ENCODE measurements around the gene SLC25A42.

SLC25A42 gene

DNA sequence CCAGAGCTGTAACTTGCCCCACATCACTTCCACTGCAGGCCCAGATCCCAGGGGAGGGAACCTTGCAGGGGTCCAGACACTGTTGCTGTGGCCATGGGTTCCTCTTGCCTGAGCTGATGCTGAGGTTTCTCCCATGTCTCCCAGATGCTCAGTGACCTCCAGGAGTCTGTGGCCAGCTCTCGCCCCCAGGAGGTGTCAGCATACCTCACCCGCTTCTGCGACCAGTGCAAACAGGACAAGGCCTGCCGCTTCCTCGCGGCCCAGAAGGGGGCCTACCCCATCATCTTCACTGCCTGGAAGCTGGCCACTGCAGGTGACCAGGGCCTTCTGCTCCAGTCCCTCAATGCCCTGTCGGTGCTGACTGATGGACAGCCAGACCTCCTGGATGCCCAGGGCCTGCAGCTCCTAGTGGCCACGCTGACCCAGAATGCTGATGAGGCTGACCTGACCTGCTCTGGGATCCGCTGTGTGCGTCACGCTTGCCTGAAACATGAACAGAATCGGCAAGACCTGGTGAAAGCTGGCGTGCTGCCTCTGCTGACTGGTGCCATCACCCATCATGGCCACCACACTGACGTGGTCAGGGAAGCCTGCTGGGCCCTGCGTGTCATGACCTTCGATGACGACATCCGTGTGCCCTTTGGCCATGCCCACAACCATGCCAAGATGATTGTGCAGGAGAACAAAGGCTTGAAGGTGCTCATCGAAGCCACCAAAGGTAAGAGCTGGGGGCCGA lies 12.1 kb upstream of the SLC25A42 start:
- DNase-seq (ENCODE audit: low read depth), result no peak

DNA sequence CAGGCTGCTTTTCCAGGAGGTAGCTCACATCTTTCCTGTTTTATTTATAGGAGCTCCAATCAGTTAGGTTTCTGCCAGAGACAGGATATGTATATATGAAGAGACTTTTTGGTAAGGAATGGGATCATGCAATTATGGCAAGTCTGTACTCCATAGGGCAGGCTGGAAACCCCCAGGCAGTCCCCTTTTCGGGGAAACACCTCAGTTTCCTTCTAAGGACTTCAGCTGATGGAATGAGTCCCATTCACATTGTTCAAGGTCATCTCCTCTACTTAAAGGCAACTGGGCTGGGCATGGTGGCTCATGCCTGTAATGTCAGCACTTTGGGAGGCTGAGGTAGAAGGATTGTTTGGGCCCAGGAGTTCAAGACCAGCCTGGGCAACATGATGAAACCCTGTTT lies 10.9 kb upstream of the SLC25A42 start:
- no peak for DNase-seq (ENCODE audit: low read depth)

DNA sequence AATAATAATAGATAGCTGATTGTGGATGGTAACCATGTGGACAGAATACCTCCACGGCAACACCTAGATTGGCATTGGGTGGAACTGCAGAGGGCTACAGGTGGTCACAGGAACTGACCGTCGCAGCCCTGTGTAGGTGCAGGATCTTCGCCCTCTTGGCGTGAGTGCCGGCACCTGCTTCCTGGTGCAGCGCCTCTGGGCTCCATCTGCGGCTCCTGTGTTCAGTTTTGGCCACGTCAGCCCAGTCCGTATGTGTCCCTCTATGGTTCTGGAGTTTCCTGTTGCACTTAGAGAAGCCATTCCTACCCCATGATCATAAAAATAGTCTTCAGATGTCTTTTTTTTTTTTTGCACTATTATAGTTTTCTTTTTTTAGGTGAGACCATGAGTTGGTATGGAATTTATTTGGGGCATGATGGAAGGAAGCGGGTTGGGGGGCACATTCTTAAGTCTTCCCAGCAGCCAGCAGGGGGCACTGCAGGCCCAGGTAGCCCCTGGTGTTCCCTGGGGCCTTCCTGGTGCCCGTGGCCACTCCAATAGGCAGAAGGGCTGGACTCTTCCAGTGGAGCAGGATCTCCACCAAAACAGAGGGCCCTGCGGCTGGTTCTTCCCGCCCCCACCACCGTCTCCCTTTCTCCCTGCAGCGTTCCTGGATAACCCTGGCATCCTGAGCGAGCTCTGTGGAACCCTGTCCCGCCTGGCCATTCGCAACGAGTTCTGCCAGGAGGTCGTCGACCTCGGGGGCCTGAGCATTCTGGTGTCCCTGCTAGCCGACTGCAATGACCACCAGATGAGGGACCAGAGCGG lies 10.1 kb upstream of the SLC25A42 start:
- peak; percentile 25 for DNase-seq (ENCODE audit: low read depth)

- DNase-seq (ENCODE audit: low read depth), result no peak
These were observed 9.4 kb upstream of the SLC25A42 start for GRCh38 chr19:19054315-19054938.

DNA sequence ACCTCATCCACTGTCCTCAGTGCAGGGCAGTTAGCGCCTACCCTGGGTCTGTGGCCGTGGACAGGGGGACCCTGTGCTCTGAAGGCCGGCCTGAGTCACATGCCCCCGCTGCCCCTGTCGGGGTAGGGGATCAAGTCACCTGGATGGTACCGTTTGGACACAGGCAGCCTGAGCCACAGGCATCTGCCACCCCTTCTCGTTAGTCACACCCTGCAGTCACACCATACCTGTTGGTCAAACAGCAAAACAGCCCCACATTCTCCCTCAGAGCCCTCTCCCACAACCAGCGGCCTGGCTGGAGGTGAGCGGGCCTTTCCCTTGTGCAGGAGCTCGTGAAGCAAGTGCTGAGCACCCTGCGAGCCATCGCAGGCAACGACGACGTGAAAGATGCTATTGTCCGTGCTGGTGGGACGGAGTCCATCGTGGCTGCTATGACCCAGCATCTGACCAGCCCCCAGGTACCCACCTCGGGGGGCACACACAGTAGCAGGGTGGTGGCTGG lies 8.8 kb upstream of the SLC25A42 start:
- no peak for DNase-seq (ENCODE audit: low read depth)

GRCh38 chr19:19055701-19056100 lies 8.1 kb upstream of the SLC25A42 start:
- no peak for DNase-seq (ENCODE audit: low read depth)

- DNase-seq (ENCODE audit: low read depth), result no peak
These were observed 7.0 kb upstream of the SLC25A42 start for GRCh38 chr19:19056636-19057275.

DNA sequence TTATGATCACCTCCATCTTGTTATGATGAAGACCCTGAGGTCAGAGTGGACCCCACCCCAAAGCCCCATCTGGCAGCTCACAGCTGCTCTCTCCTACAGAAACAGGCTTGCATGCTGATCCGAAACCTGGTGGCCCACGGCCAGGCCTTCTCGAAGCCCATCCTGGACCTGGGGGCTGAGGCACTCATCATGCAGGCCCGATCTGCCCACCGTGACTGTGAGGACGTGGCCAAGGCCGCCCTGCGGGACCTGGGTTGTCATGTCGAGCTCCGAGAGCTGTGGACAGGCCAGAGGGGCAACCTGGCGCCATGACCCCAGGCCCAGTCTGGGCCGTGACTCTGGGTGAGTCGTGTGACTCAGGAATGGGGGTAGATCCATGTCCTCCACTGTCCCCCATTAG lies 6.5 kb upstream of the SLC25A42 start:
- no peak for DNase-seq (ENCODE audit: low read depth)

DNA sequence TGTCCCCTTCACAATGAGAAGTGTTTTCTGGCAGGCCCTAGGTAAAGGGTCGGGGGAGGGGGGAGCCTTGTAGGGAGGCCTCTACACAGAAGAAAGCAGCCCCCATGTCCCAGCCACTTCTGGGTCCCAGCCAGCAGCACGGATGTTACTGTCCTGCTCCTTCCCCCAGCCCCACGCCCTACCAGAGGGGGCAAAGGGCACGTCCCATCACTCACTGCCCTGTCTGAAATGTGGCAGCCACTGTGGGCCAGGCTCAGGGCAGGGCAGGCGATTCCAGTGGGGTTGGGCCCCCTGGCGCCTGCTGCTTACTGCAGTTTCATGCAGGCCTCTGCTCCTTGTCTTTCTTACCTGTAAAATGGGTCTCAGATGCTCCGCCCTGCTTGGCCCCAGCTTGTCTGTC lies 6.1 kb upstream of the SLC25A42 start:
- DNase-seq (ENCODE audit: low read depth), result no peak

DNA sequence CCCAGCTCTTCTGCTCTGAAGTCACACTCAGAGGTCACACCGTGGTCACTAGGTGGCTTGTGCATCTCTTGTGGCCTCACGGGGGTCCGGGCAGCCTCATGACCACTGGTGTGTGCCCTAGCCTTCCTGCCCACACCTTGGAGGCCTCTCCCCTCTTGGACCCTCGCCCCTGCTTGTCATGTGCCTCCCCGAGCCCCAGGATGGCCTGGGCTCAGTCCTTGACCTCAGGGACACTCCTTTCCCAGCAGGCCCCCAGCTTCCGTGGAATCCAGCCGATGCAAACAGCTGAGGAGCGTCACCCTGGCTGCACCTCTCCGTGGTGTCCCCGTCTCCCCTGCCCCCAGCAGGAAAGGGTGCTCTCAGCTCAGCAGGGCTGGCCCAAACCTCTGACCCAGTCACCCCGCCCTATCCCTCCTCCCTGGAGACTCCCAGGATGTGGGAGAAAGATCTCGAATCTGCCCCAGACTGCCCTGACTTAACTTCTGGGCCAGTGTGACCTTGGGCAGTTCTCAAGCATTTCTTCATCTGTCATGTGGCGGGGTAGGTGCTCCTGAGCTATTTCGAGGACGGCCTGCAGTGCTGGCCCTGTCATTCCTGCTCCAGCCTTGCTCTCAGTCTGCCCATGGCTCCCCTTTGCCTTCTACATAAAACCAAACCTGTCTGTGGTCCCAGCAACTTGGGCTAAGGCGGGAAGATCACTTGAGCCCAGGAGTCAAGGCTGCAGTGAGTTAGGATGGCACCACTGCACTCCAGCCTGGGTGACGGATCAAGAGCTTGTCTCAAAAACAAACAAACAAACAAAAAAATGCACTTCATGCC lies 4.6 kb upstream of the SLC25A42 start:
- no peak for DNase-seq (ENCODE audit: low read depth)

- DNase-seq (ENCODE audit: low read depth), result no peak
These were observed 3.8 kb upstream of the SLC25A42 start for GRCh38 chr19:19059837-19060611.

DNA sequence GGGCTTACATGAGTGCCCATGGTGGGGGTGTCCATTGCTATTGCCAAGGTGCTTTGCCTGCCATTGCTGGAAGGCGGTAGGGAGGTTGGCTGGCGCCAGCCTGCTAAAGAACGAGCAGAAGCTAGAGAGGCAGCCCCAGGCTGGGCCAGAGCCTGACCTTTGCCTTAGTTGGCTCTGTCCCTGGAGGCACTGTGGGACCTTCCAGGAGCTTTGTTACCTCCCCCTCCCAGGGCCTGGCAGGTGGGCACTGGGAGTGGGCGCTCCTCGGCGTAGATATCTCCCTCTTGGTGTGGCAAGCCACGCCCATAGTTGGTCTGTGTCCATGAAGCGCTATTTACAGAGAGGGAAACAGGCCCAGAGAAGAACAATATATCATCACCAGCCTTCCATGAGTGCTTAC lies 2.3 kb upstream of the SLC25A42 start:
- no peak for DNase-seq (ENCODE audit: low read depth)

GRCh38 chr19:19062454-19063182 lies 1.2 kb upstream of the SLC25A42 start:
- DNase-seq (ENCODE audit: low read depth), result no peak

DNA sequence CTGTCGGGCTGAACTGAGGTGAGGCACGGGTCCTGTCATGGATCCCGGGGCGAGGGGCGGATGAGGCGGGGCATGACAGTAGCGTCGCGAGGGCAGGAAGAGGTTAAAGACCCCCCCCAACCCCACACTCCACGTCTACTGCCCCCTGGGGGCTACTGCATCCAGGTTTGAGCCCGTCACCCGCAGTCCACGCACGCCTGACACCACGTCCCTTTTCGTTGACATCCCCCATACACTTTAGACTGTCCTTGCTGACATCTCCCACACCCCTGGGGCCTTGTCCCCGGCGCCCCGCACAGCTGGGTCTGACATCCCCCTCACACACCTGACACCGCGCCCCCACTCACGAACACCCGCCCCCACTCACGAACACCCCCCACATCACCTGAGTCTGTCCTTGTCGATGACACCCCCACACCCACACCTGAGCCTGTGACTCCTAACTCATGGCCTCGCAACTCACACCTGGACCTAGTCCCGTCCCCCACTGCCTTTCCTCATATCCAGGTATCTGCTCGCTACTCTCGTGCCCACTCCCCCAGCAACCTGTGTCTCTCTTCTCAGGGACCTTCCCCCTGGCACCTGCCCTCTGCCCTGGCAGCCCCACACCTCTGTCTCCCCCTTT lies 416 bp downstream of the SLC25A42 start:
- no peak for DNase-seq (ENCODE audit: low read depth)

GRCh38 chr19:19064811-19065745 lies 1.3 kb downstream of the SLC25A42 start:
- DNase-seq (ENCODE audit: low read depth), result peak; percentile 11

DNA sequence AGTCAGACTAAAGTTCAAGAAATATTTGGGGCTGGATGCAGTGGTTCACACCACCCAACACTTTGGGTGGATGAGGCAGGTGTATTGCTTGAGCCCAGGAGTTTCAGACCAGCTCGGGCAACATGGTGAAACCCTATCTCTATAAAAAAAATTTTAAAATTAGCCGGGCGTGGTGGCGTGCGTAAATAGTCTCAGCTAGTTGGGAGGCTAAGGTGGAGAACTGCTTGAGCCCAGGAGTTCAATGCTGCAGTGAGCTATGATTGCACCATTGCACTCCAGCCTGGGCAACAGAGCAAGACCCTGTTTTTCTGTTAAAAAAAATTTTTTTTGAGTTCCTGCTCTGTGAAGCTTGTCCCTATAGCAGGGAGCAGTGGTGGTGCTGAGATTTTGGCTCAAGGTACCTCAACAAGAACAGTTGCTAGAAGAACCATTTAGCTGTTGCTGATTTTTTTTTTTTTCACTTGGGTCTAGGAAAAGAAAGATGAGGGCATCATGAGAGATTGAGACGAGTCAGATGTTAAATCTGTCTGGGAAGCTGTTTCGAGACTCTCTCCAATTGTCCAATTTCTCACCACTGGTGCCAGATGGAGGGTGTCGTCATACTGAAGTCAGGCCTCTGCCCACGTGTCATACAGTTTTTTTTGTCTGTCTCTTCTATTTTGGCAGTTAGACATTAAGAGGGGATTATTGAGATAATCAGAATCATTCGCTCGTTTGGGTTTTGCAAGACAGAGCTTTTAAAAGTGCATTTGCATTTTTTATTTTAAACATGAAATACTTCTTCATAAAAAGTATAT lies 3.7 kb downstream of the SLC25A42 start:
- DNase-seq (ENCODE audit: low read depth), result no peak
